GM12801 (cell line): ENCODE measurements around the gene SEC22A.

Source experiments
- TF ChIP-seq, protein P1 (sequence below): IDR thresholded peaks from one replicate; pipeline ENCODE4 v1.5.1; 2011; ENCODE audit warnings: control low read depth; ENCODE audit not compliant: insufficient read length; ENCODE audit errors: extremely low read depth

Gene SEC22A

DNA sequence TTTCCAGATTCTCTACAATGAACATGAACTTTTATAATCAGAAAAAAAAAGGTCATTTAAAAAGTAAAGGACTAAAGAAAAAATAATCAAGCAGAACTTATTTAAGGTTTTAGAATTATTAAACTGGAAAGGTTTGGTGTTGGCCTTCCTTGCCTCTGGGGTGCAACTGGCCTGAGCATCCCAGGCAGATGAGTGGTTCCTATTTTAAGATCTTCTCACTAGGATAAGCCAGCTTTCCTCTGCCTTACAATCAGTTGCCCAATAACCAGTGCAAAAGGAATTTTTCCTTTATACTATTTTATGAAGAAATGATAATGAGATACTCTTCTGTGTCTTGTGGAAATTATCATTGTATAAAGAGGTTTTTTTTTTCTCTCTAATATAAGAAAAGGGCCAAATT lies 56.6 kb downstream of the SEC22A start:
- TF ChIP-seq, protein P1, sequence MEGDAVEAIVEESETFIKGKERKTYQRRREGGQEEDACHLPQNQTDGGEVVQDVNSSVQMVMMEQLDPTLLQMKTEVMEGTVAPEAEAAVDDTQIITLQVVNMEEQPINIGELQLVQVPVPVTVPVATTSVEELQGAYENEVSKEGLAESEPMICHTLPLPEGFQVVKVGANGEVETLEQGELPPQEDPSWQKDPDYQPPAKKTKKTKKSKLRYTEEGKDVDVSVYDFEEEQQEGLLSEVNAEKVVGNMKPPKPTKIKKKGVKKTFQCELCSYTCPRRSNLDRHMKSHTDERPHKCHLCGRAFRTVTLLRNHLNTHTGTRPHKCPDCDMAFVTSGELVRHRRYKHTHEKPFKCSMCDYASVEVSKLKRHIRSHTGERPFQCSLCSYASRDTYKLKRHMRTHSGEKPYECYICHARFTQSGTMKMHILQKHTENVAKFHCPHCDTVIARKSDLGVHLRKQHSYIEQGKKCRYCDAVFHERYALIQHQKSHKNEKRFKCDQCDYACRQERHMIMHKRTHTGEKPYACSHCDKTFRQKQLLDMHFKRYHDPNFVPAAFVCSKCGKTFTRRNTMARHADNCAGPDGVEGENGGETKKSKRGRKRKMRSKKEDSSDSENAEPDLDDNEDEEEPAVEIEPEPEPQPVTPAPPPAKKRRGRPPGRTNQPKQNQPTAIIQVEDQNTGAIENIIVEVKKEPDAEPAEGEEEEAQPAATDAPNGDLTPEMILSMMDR: no peak

DNA sequence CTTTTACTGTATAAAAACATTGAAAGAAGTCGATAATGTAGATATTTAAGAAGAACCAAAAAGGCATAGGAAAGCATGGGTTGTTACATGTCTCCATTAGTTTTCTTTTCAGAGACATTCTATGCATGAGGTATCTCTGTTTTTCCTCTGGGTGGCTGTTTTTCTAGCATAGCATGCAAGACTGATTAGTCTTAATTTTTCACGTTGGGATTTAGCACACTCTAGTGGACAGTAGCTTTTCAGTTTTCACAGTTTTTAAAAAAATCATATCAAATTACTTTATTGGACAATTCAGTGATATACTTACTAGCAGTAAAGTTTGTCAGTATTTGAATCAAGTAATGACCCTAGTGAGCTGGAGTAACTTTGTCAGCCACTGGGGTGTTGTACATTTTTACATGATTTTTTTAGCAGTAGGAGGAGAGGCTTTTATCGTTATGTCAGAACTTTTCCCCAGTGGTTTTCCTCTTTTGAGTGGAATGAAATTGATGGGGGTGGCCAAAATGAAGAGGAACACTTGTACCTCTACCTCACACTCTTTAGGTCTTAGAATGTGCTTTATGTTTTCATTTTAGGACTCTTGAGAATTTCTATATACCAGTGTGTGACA lies 57.2 kb downstream of the SEC22A start:
- TF ChIP-seq, protein P1: no peak

DNA sequence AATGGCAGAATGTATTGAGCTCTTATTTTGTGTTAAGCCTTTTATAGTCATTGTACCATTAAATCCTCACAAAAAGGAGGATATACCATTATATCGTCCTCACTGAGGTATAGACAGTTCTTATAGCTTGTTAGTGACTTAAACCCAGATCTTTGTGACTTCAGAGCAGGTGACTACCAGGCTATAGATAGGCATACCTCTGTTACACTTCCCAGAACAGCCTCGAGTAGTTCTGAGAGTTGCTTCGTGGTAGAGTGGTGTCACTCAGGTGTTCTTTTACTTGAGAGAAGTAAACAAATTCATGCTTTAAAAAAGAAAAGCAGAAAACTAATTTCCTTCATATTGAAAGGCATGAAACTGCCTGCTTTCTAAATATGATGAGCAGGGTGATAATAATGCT lies 59.9 kb downstream of the SEC22A start:
- TF ChIP-seq, protein P1: no peak

DNA sequence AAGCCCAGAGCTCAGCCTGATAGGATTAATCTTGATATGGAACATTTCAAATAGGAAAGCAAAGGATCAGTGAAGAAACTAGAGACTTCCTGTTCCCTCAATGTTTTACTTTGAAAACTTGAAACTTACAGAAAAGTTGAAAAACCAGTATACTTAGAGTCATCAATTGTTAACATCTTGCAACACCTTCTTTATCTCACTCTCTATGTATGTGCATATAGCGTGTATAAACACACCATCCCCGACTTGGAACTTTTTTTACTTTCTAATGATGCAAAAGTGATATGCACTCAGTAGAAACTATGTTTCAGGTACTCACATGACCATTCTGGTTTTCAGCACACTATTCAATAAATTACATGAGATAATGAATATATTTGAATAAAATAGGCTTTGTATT lies 60.5 kb downstream of the SEC22A start:
- TF ChIP-seq, protein P1: no peak

DNA sequence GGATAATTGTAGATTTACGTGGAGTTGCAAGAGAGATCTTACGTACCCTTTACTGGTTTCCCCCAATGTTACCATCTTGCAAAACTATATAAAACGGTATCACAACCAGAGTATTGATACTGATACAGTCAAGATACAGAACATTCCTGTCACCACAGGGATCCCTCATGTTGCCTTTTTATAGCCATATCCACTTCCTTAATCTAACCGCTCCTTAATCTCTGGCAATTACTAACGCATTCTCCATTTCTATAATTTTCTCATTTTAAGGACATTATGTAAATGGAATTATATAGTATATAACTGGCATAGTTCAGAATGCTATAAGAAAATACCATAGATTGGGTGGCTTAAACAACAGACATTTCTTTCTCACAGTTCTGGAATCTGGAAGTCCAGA lies 61.1 kb downstream of the SEC22A start:
- TF ChIP-seq, protein P1: no peak

DNA sequence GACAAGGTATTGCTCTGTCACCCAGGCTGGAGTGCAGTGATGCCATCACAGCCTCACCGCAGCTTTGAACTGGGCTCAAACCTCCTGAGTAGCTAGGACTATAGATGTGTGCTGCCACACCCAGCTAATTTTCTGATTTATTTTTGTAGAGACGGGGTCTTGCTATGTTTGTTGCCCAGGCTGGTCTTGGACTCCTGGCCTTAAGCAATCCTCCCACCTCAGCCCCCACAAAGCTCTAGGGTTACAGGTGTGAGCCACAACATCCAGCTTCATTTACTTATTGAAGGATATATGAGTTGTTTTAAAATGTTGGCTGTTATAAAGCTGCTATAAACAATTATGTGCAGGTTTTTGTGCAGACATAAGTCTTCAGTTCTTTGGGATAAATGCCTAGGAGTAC lies 62.2 kb downstream of the SEC22A start:
- TF ChIP-seq, protein P1: no peak

DNA sequence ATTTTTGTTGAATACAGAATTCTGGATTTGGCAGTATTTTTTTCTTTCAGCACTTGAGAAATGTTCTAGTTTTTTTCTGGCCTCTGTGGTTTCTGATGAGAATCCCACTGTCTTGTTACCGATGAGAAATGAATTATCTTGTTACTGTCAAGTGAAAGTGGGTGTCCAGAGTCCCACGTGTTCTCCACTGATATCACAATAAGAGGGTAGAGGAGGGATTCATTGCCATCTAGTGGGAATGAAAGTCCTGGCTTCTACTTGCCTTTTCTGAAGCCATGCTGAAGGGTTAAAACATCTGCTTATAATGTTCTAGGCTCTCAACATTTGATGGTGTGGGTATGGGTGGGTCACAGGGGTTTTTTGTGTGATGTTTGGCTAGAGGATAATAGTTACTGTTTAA lies 66.1 kb downstream of the SEC22A start:
- TF ChIP-seq, protein P1: no peak
